H1 (cell line): ENCODE results near the gene C4orf46. TPM values are rescaled to one million over a fixed set of nuclear protein-coding genes. Genes with fewer than 3 reads are reported as not detected.
A peak's percentile ranks its signal among the peaks of the same experiment; 100 is the strongest.

ENCODE experiments used
- CTCF ChIA-PET: fragments of 300-600 bp; sonication (Branson Sonifier 250); formaldehyde crosslinking; loops from one replicate; lab custom pipeline; 2021; ENCODE audit not compliant: partially characterized antibody; lab: Charles Lee
- POLR2A ChIA-PET: fragments of 300-600 bp; sonication (Branson Sonifier 250); formaldehyde crosslinking; loops from one replicate; lab custom pipeline; 2021; ENCODE audit warnings: inconsistent platforms; ENCODE audit not compliant: partially characterized antibody; lab: Charles Lee
- DNase-seq, 2 experiments: peaks; one replicate each; pipeline versions ENCODE4 v3.0.0 to v3.0.0-alpha.2; 2010 to 2022; ENCODE audit warnings: low spot score in 2 of 2, low read depth in 1 of 2, mixed read lengths in 1 of 2
- FAIRE-seq: peaks from 2 replicates; lab custom pipeline; 2011; peaks lifted over from hg19 to GRCh38; lab: Jason Lieb, UNC
- H2AFZ ChIP-seq: 2 replicates; pipeline ENCODE4 v1.8.1; 2012; ENCODE audit warnings: low read length, inconsistent platforms
- H2AK5ac ChIP-seq: 2 replicates; pipeline ENCODE4 v1.6.1; 2013; ENCODE audit warnings: low read depth, low read length
- H2BK120ac ChIP-seq: replicated peaks from 2 replicates; pipeline ENCODE3; 2013; ENCODE audit warnings: low read depth, low read length, inconsistent platforms
- H2BK12ac ChIP-seq: 2 replicates; pipeline ENCODE4 v1.6.1; 2013; ENCODE audit warnings: low read depth, low read length
- H2BK15ac ChIP-seq: 2 replicates; pipeline ENCODE4 v1.6.1; 2013; ENCODE audit warnings: low read length
- H2BK20ac ChIP-seq: 2 replicates; pipeline ENCODE4 v1.6.1; 2013; ENCODE audit warnings: low read length
- H2BK5ac ChIP-seq: 2 replicates; pipeline ENCODE4 v1.6.1; 2013; ENCODE audit warnings: low read depth, low read length
- H3K14ac ChIP-seq: 2 replicates; pipeline ENCODE4 v1.6.1; 2013; ENCODE audit warnings: inconsistent platforms; ENCODE audit not compliant: insufficient read length
- H3K18ac ChIP-seq: 2 replicates; pipeline ENCODE4 v1.6.1; 2013; ENCODE audit warnings: low read length; ENCODE audit errors: extremely low read depth
- H3K23ac ChIP-seq: 2 replicates; pipeline ENCODE4 v1.6.1; 2013; ENCODE audit warnings: inconsistent platforms; ENCODE audit not compliant: insufficient read length
- H3K23me2 ChIP-seq: 2 replicates; pipeline ENCODE4 v1.6.1; 2013; ENCODE audit warnings: low read depth, low read length
- H3K27ac ChIP-seq: 2 replicates; pipeline ENCODE4 v1.6.1; 2011; ENCODE audit warnings: low read depth, low read length, inconsistent platforms
- H3K27me3 ChIP-seq, 4 experiments: replicated peaks in 1 of 4; 1 replicate in 1 of 4; 2 replicates in 3 of 4; pipeline versions ENCODE4 v1.6.1 to v1.8.1; 2011 to 2013; ENCODE audit warnings: low read length in 3 of 4, mild to moderate bottlenecking in 3 of 4, inconsistent platforms in 2 of 4, mixed read lengths in 2 of 4, moderate library complexity in 1 of 4; ENCODE audit not compliant: control insufficient read depth in 3 of 4, insufficient read depth in 3 of 4; ENCODE audit errors: extremely low read depth in 1 of 4
- H3K36me3 ChIP-seq, 4 experiments: 2 replicates each; pipeline versions ENCODE4 v1.6.1 to v1.8.1; 2011 to 2013; ENCODE audit warnings: mild to moderate bottlenecking in 4 of 4, low read length in 3 of 4, moderate library complexity in 2 of 4, control low read depth in 1 of 4, inconsistent platforms in 1 of 4; ENCODE audit not compliant: insufficient read depth in 4 of 4, control insufficient read depth in 2 of 4
- H3K4ac ChIP-seq: replicated peaks from 2 replicates; pipeline ENCODE3; 2013; ENCODE audit warnings: low read length, low read depth, mixed read lengths, inconsistent platforms; ENCODE audit not compliant: insufficient read length
- H3K4me1 ChIP-seq, 4 experiments: replicated peaks in 1 of 4; 1 replicate in 1 of 4; 2 replicates in 3 of 4; pipeline versions ENCODE4 v1.6.1 to v1.8.1; 2011 to 2013; ENCODE audit warnings: low read length in 3 of 4, inconsistent platforms in 2 of 4, mixed read lengths in 1 of 4; ENCODE audit not compliant: insufficient read depth in 4 of 4, control insufficient read depth in 3 of 4
- H3K4me2 ChIP-seq, 2 experiments: 2 replicates each; pipeline versions ENCODE4 v1.6.1 to v1.8.1; 2011 to 2013; ENCODE audit warnings: low read depth in 2 of 2, low read length in 2 of 2, control low read depth in 1 of 2, inconsistent platforms in 1 of 2, mild to moderate bottlenecking in 1 of 2; ENCODE audit not compliant: insufficient read depth in 1 of 2
- H3K4me3 ChIP-seq, 4 experiments: fragments of 200-600, 300-600 bp in 1 of 4; sonication (generic), shearing (Covaris generic), sonication (Bioruptor Twin) in 1 of 4; 2 replicates each; pipeline versions ENCODE4 v1.5.1 to v1.8.1; 2011 to 2016; ENCODE audit warnings: low read length in 4 of 4, low read depth in 3 of 4, control low read depth in 2 of 4, inconsistent platforms in 2 of 4, mild to moderate bottlenecking in 2 of 4, mixed read lengths in 1 of 4, moderate library complexity in 1 of 4; ENCODE audit not compliant: insufficient read depth in 2 of 4; ENCODE audit errors: extremely low read depth in 1 of 4
- H3K56ac ChIP-seq: replicated peaks from 2 replicates; pipeline ENCODE3; 2013; ENCODE audit warnings: low read depth, mild to moderate bottlenecking, mixed read lengths, low read length, inconsistent platforms; ENCODE audit not compliant: insufficient read length
- H3K79me1 ChIP-seq: 2 replicates; pipeline ENCODE4 v1.6.1; 2013; ENCODE audit warnings: low read depth, low read length, control low read depth
- H3K79me2 ChIP-seq, 2 experiments: 2 replicates each; pipeline versions ENCODE4 v1.6.1 to v1.8.1; 2012 to 2013; ENCODE audit warnings: low read length in 2 of 2, mild to moderate bottlenecking in 2 of 2, inconsistent platforms in 1 of 2; ENCODE audit not compliant: insufficient read depth in 2 of 2, control insufficient read depth in 1 of 2
- H3K9ac ChIP-seq, 4 experiments: replicated peaks in 1 of 4; 1 replicate in 1 of 4; 2 replicates in 3 of 4; pipeline versions ENCODE4 v1.6.1 to v1.8.1; 2011 to 2013; ENCODE audit warnings: low read depth in 3 of 4, low read length in 3 of 4, control low read depth in 2 of 4, mild to moderate bottlenecking in 2 of 4, moderate library complexity in 2 of 4, inconsistent platforms in 1 of 4; ENCODE audit errors: extremely low read depth in 1 of 4
- H3K9me3 ChIP-seq, 2 experiments: 2 replicates each; pipeline versions ENCODE4 v1.6.1 to v1.8.1; 2012 to 2013; ENCODE audit warnings: mild to moderate bottlenecking in 2 of 2, moderate library complexity in 2 of 2, control low read depth in 1 of 2, inconsistent platforms in 1 of 2, low read depth in 1 of 2, low read length in 1 of 2, mixed read lengths in 1 of 2; ENCODE audit not compliant: insufficient read depth in 2 of 2
- H4K20me1 ChIP-seq, 2 experiments: replicated peaks in 1 of 2; 2 replicates each; pipeline versions ENCODE3 to v1.8.1; 2011 to 2013; ENCODE audit warnings: inconsistent platforms in 2 of 2, low read length in 2 of 2, mild to moderate bottlenecking in 1 of 2; ENCODE audit not compliant: insufficient read depth in 2 of 2, control insufficient read depth in 1 of 2
- H4K5ac ChIP-seq: 2 replicates; pipeline ENCODE4 v1.6.1; 2013; ENCODE audit warnings: low read length, low read depth, mixed read lengths, inconsistent platforms; ENCODE audit not compliant: insufficient read length
- H4K8ac ChIP-seq: 2 replicates; pipeline ENCODE4 v1.8.0; 2013; ENCODE audit warnings: mild to moderate bottlenecking, moderate library complexity, low read length, inconsistent platforms; ENCODE audit not compliant: insufficient read depth; ENCODE audit errors: extremely low read depth
- H4K91ac ChIP-seq: replicated peaks from 2 replicates; pipeline ENCODE3; 2013; ENCODE audit warnings: low read length, mixed read lengths, inconsistent platforms; ENCODE audit not compliant: insufficient read length
- KDM1A ChIP-seq: fragments of 200-600, 300-600 bp; sonication (generic); IDR thresholded peaks from 2 replicates; pipeline ENCODE4 v1.7.1; 2016; ENCODE audit warnings: mild to moderate bottlenecking, low read length, borderline replicate concordance
- WGBS, 2 experiments: shearing (Covaris generic) in 1 of 2; methylation state at CpG; one replicate each; pipeline versions ENCODE4 v1.1.6 to v1.1.7; 2013 to 2015; ENCODE audit warnings: low lambda C conversion rate in 2 of 2, mixed read lengths in 2 of 2, inconsistent platforms in 1 of 2, low coverage in 1 of 2, missing lambda C conversion rate in 1 of 2; ENCODE audit not compliant: insufficient replicate concordance in 2 of 2, insufficient coverage in 1 of 2, insufficient read length in 1 of 2; ENCODE audit errors: extremely low coverage in 1 of 2, missing lambda C conversion rate in 1 of 2; 5-methylcytosine and 5-hydroxymethylcytosine counted together
- polyA plus RNA-seq, 7 experiments: library from polyadenylated mRNA; depleted of rRNA in 3 of 7; stranded (reverse) in 5 of 7; unstranded in 2 of 7; fragments of >200 nt in 5 of 7; fragments of 200-250 nt in 2 of 7; gene quantifications; 1 replicate in 5 of 7; 2 replicates in 1 of 7; 4 replicates in 1 of 7; pipeline versions ENCODE4 v1.2.1 to v1.2.3, GENCODE V29; 2011 to 2013; ENCODE audit warnings: missing spikeins in 2 of 7, mixed read lengths in 2 of 7
- total RNA-seq: library from RNA; stranded (reverse); fragmentation: NEBNext Ultra II Directional; extraction: Animal tissue kit (Norgen Biotek cat#: 25700); gene quantifications from 2 replicates; pipeline ENCODE4 v1.2.1, GENCODE V29; 2021

Gene C4orf46
- total and polyA plus RNA-seq, 2 of the 8 experiments (the other 6 are each of a cell fraction or from before 2014, with no cell fraction given): 19.8 to 28.6 TPM

- Histone ChIP-seq H3K9ac (no peak overlapping the region), H3K56ac (no peak overlapping the region), H4K91ac (no peak overlapping the region), H3K18ac (no peak overlapping the region), H3K4ac (no peak overlapping the region), H3K4me1 (no peaks in the 10 kb centered on the region), H3K36me3 (peaks cover 0 to 15% (median 3%) of the 10 kb centered on the region in 4 experiments; a peak in 5 of 8 replicates), H2AK5ac (no peak overlapping the region), H3K79me1 (no peaks in the 10 kb centered on the region), H4K5ac (no peak overlapping the region), H2BK5ac (no peak overlapping the region), H2BK20ac (no peak overlapping the region), H4K8ac (peak overlapping the region; percentile 68), H2BK12ac (no peak overlapping the region), H3K23me2 (no peaks in the 10 kb centered on the region), H4K20me1 (no peaks in the 10 kb centered on the region), H3K79me2 (peaks cover 0 to 32% of the 10 kb centered on the region in 2 experiments; a peak in 2 of 4 replicates), H3K27ac (no peak overlapping the region), H3K9me3 (peaks cover 0 to 4% of the 10 kb centered on the region in 2 experiments; a peak in 1 of 4 replicates), H3K4me2 (no peak overlapping the region), H3K23ac (no peak overlapping the region), H3K14ac (no peak overlapping the region), H2AFZ (no peak overlapping the region), H3K4me3 (no peak overlapping the region), H2BK15ac (no peak overlapping the region), H3K27me3 (no peaks in the 10 kb centered on the region), H2BK120ac (no peak overlapping the region)
- WGBS, 2 experiments: 96% methylated on average over 17 of the region's 18 CpGs; no CpG with 5 or more reads in 1 of the 2 experiments
- ChIA-PET CTCF (interaction anchor here (0.6 to 3.4 kb wide), 4 partner anchors 7 to 406 kb away, joined by 3 to 26 read pairs (median 4); no protein-coding TSS in a partner anchor), POLR2A (interaction anchor here (1.2 kb wide), 2 partner anchors 14 to 16 kb away, joined by 3 to 5 read pairs; no protein-coding TSS in a partner anchor)
- DNase-seq (no peak), FAIRE-seq (no peak)
- TF ChIP-seq KDM1A: no peak
Measured at GRCh38 chr4:158664806-158665205, 6.9 kb downstream of the C4orf46 start.
